ENCODE data around the gene RNASEH2B. TPM values are rescaled to one million over a fixed set of nuclear protein-coding genes. Genes with fewer than 3 reads are reported as not detected.

The RNASEH2B gene
- total and polyA plus RNA-seq, 9 of the 15 experiments (the other 6 are each of a cell fraction or from before 2014, with no cell fraction given): 26.3 to 109 (median 62.5) TPM

- TF ChIP-seq, protein P1, sequence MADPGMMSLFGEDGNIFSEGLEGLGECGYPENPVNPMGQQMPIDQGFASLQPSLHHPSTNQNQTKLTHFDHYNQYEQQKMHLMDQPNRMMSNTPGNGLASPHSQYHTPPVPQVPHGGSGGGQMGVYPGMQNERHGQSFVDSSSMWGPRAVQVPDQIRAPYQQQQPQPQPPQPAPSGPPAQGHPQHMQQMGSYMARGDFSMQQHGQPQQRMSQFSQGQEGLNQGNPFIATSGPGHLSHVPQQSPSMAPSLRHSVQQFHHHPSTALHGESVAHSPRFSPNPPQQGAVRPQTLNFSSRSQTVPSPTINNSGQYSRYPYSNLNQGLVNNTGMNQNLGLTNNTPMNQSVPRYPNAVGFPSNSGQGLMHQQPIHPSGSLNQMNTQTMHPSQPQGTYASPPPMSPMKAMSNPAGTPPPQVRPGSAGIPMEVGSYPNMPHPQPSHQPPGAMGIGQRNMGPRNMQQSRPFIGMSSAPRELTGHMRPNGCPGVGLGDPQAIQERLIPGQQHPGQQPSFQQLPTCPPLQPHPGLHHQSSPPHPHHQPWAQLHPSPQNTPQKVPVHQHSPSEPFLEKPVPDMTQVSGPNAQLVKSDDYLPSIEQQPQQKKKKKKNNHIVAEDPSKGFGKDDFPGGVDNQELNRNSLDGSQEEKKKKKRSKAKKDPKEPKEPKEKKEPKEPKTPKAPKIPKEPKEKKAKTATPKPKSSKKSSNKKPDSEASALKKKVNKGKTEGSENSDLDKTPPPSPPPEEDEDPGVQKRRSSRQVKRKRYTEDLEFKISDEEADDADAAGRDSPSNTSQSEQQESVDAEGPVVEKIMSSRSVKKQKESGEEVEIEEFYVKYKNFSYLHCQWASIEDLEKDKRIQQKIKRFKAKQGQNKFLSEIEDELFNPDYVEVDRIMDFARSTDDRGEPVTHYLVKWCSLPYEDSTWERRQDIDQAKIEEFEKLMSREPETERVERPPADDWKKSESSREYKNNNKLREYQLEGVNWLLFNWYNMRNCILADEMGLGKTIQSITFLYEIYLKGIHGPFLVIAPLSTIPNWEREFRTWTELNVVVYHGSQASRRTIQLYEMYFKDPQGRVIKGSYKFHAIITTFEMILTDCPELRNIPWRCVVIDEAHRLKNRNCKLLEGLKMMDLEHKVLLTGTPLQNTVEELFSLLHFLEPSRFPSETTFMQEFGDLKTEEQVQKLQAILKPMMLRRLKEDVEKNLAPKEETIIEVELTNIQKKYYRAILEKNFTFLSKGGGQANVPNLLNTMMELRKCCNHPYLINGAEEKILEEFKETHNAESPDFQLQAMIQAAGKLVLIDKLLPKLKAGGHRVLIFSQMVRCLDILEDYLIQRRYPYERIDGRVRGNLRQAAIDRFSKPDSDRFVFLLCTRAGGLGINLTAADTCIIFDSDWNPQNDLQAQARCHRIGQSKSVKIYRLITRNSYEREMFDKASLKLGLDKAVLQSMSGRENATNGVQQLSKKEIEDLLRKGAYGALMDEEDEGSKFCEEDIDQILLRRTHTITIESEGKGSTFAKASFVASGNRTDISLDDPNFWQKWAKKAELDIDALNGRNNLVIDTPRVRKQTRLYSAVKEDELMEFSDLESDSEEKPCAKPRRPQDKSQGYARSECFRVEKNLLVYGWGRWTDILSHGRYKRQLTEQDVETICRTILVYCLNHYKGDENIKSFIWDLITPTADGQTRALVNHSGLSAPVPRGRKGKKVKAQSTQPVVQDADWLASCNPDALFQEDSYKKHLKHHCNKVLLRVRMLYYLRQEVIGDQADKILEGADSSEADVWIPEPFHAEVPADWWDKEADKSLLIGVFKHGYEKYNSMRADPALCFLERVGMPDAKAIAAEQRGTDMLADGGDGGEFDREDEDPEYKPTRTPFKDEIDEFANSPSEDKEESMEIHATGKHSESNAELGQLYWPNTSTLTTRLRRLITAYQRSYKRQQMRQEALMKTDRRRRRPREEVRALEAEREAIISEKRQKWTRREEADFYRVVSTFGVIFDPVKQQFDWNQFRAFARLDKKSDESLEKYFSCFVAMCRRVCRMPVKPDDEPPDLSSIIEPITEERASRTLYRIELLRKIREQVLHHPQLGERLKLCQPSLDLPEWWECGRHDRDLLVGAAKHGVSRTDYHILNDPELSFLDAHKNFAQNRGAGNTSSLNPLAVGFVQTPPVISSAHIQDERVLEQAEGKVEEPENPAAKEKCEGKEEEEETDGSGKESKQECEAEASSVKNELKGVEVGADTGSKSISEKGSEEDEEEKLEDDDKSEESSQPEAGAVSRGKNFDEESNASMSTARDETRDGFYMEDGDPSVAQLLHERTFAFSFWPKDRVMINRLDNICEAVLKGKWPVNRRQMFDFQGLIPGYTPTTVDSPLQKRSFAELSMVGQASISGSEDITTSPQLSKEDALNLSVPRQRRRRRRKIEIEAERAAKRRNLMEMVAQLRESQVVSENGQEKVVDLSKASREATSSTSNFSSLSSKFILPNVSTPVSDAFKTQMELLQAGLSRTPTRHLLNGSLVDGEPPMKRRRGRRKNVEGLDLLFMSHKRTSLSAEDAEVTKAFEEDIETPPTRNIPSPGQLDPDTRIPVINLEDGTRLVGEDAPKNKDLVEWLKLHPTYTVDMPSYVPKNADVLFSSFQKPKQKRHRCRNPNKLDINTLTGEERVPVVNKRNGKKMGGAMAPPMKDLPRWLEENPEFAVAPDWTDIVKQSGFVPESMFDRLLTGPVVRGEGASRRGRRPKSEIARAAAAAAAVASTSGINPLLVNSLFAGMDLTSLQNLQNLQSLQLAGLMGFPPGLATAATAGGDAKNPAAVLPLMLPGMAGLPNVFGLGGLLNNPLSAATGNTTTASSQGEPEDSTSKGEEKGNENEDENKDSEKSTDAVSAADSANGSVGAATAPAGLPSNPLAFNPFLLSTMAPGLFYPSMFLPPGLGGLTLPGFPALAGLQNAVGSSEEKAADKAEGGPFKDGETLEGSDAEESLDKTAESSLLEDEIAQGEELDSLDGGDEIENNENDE (IDR thresholded peaks at IDR 0.05; ENCODE audit: low read depth, low read length): no peak
- TF ChIP-seq SMAD1 (IDR thresholded peaks at IDR 0.05; ENCODE audit: low read depth, low read length, partially characterized antibody) (no peak), SAFB (IDR thresholded peaks at IDR 0.05; ENCODE audit: borderline replicate concordance, low read depth, low read length) (peak; percentile 97), PTBP1 (IDR thresholded peaks at IDR 0.05; ENCODE audit: low read depth, low read length) (no peak), SIN3A (IDR thresholded peaks at IDR 0.05; ENCODE audit: borderline replicate concordance in 2 of 2, control insufficient read depth in 1 of 2, low read depth in 2 of 2, low read length in 2 of 2) (0 out of 4 replicates have a peak, but pooled peaks have one; percentile 28 to 42), ZNF445 (CRISPR knock-in tag; IDR thresholded peaks at IDR 0.05; ENCODE audit: low read depth) (no peak), EHMT2 (IDR thresholded peaks at IDR 0.05) (no peak), U2AF1 (optimal IDR thresholded peaks at IDR 0.05; ENCODE audit: low read depth, low read length) (peak; percentile 83), HCFC1 (IDR thresholded peaks at IDR 0.05; ENCODE audit: low read depth, low read length) (0 out of 2 replicates have a peak, but pooled peaks have one; percentile 29), LEF1 (IDR thresholded peaks at IDR 0.05) (no peak), GABPB2 (CRISPR knock-in tag; conservative IDR thresholded peaks at IDR 0.05) (no peak)
- TF ChIP-seq, protein P2, sequence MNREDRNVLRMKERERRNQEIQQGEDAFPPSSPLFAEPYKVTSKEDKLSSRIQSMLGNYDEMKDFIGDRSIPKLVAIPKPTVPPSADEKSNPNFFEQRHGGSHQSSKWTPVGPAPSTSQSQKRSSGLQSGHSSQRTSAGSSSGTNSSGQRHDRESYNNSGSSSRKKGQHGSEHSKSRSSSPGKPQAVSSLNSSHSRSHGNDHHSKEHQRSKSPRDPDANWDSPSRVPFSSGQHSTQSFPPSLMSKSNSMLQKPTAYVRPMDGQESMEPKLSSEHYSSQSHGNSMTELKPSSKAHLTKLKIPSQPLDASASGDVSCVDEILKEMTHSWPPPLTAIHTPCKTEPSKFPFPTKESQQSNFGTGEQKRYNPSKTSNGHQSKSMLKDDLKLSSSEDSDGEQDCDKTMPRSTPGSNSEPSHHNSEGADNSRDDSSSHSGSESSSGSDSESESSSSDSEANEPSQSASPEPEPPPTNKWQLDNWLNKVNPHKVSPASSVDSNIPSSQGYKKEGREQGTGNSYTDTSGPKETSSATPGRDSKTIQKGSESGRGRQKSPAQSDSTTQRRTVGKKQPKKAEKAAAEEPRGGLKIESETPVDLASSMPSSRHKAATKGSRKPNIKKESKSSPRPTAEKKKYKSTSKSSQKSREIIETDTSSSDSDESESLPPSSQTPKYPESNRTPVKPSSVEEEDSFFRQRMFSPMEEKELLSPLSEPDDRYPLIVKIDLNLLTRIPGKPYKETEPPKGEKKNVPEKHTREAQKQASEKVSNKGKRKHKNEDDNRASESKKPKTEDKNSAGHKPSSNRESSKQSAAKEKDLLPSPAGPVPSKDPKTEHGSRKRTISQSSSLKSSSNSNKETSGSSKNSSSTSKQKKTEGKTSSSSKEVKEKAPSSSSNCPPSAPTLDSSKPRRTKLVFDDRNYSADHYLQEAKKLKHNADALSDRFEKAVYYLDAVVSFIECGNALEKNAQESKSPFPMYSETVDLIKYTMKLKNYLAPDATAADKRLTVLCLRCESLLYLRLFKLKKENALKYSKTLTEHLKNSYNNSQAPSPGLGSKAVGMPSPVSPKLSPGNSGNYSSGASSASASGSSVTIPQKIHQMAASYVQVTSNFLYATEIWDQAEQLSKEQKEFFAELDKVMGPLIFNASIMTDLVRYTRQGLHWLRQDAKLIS (CRISPR knock-in tag; IDR thresholded peaks at IDR 0.05): peak; percentile 42; the same call in 1 of the 2 replicates
These were observed at the start of gene RNASEH2B (continued) for GRCh38 chr13:50909605-50910484.

Data from K562 (cell line).